Measurements from ENCODE around the gene SLCO4A1. TPM values are rescaled to one million over a fixed set of nuclear protein-coding genes. Genes with fewer than 3 reads are reported as not detected.

SLCO4A1 gene
- polyA plus RNA-seq, 4 donors, result 0.31 to 6.8 (median 3.5) TPM

GRCh38 chr20:62636446-62636845, 5.9 kb upstream of the SLCO4A1 start:
- DNase-seq (ENCODE audit: low read depth in 4 of 4, low spot score in 3 of 4), result no peak

- DNase-seq (ENCODE audit: low read depth in 4 of 4, low spot score in 3 of 4), result no peak
These were observed 5.2 kb upstream of the SLCO4A1 start for GRCh38 chr20:62637110-62637509.

DNA sequence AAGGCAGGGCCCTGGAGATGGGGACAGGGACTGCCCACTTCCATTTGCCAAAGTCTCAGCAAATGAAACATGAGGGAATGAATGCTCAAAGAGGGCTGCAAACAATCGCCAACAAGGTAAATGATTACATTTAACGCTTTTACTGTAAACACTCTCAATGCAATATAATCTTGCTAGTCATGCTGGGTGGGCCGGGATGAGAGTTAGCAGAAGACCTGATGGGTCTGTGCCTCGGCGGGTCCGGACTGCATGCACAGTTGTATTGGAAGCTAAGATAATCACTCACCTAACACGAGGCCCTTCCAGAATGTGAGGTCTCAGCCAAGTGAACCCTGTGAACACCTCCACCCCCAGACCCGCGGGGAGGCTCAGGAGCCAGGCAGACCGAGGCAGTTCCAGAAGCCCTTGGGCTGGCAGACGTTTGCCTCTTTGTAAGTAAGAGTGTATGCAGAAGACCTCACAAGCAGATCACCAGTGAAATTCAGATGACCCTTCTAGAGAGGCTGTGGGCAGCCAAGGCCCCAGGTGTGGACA, 4.7 kb upstream of the SLCO4A1 start:
- no peak for DNase-seq (ENCODE audit: low read depth in 4 of 4, low spot score in 3 of 4)

GRCh38 chr20:62638055-62638570, 4.2 kb upstream of the SLCO4A1 start:
- no peak for DNase-seq (ENCODE audit: low read depth in 4 of 4, low spot score in 3 of 4)

GRCh38 chr20:62638679-62639406, 3.5 kb upstream of the SLCO4A1 start:
- no peak for DNase-seq (ENCODE audit: low read depth in 4 of 4, low spot score in 3 of 4)

- DNase-seq (ENCODE audit: low read depth in 4 of 4, low spot score in 3 of 4), result no peak
These were observed 2.5 kb upstream of the SLCO4A1 start for GRCh38 chr20:62639765-62640164.

GRCh38 chr20:62640870-62641269, 1.4 kb upstream of the SLCO4A1 start:
- DNase-seq (ENCODE audit: low read depth in 4 of 4, low spot score in 3 of 4), result no peak

DNA sequence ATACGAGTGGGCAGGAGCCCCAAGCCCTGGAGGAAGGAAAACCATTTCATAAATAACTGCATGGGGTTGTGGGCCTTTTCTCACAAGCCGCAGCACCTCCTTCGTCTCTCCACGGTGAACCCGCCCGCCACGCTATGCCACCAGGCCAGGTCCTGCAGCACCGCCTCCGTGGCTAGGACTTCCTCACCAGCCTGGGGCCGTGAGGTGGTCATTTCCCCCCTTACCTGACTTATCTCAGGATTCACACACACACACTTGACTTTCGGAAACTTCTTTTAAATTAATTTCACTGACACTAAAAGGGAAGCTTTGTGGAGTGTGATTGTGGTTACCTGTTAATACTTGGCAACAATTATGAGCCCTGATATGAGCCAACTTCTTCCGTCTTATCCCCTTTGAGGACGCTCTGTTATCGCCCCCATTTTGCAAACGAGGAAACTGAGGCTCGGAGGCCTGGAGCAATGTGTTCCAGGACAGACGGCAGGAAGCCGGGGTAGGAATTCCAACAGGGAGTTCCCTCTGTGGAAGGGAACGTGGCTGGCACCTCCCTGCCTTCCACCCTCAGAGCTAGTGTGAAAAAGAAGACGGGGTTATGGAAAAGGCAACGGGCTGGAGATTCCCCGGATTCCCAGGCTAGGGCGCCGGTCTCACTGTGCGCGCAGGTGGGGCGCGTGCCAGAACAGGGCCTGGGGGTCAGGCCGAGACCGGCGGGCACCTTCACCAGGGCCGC, 817 bp upstream of the SLCO4A1 start:
- no peak for DNase-seq (ENCODE audit: low read depth in 4 of 4, low spot score in 3 of 4)

DNA sequence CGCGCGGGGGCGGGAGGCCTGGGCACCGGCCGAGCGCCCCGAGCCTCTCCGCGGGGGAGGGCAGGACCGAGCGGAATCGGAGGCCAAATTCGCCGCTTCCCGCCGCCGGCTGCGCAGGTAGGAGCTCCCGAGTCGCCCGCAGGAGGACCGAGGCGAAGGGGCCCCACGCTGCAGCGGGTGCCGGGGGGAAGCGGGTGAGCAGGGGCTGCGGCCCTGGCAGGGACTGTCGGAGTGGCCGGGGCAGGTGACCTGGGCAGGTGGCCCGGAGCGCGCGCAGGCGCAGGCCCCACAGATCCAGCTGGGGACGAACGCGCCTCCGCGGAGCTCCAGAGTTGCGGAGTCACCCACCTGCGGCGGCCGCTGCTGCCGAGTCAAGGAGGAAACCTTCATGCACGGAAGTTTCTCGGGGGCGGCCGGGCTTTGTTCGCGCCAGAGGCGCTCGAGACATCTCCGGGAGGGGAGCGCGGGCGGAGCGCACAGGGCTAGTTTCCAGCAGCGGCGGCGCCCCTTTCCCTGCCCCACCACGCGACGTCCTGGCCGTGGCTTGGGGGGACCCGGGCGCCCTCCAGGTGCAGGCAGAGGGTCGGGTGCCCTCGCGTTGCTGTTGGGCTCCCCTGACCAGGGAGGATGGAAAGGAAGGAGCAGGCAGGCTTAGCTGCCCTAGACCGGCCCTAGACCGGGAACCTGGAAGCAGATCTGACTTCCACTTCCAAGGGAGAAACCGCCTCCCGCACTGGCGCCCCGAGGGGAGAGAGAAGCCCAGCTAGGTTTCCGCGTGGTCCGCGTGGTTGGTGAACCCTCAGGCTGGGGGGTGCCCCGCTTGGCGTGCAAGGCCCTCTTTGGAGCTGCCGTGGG, 590 bp downstream of the SLCO4A1 start:
- no peak for DNase-seq (ENCODE audit: low read depth in 4 of 4, low spot score in 3 of 4)

DNA sequence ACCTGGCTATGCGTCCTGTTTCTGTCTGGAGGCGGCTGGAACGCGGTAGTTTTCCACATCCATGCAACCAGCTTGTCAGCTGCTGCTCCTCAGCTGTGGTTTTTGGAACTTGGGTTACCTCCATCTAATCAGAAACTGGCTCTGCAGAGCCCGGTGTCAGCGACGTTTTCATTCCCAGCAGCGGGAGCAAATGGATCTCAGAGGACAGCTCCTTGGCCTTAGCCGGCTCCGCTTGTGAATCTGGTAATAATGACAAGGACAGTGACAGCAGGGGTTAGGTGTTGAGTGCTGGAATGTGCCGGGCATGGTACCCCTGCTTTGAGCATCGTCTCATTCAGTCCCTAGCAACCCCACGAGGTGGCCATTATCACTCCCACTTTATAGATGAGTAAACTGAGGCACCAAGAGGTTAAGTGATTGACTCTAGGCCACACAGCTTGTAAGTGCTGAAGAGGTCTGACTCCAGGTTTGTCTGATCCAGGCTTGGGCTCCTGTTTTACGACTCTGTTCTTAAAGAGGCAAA, 1.3 kb downstream of the SLCO4A1 start:
- no peak for DNase-seq (ENCODE audit: low read depth in 4 of 4, low spot score in 3 of 4)

DNA sequence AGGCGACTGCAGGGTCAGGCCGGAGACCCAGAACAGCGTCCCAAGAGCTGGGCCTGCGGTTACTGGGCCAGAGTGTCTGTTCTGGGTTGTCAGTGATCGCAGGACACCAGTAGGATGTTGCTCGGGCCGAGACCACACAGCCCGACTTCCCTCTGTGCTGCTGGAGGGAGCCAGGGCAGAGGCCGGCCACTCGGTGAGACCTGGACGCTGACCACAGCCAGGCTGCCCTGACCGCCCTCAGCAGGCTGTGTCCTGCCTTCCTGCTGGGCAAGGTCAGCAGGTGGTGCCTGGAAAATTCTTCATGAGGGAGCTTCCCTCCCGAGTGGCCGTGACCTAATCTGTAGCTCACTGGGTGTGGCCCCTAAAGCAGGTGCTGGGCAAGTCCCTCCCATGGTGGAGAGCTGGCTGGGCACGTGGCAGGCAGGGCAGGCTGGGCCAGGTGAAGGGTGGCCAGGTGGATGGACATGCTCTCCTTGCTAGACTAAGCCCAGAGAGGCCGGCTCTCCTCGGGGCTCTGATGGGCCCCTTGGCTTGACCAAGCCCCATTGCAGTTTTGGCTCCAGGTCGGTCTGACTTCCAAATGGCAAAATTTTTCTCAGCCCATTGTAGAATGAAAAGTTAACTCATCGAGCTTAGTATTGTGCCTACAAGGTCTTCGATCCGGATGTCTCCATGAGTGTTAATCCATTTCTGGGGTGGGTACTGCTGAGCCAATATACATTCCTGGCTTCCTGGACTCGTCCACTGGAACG, 1.9 kb downstream of the SLCO4A1 start:
- DNase-seq (ENCODE audit: low read depth in 4 of 4, low spot score in 3 of 4), result no peak

- DNase-seq (ENCODE audit: low read depth in 4 of 4, low spot score in 3 of 4), result no peak
These were observed 2.6 kb downstream of the SLCO4A1 start for GRCh38 chr20:62644802-62645496.

- no peak for DNase-seq (ENCODE audit: low read depth in 4 of 4, low spot score in 3 of 4)
These were observed 3.3 kb downstream of the SLCO4A1 start for GRCh38 chr20:62645613-62646012.

GRCh38 chr20:62646851-62647520, 4.7 kb downstream of the SLCO4A1 start:
- no peak for DNase-seq (ENCODE audit: low read depth in 4 of 4, low spot score in 3 of 4)

DNA sequence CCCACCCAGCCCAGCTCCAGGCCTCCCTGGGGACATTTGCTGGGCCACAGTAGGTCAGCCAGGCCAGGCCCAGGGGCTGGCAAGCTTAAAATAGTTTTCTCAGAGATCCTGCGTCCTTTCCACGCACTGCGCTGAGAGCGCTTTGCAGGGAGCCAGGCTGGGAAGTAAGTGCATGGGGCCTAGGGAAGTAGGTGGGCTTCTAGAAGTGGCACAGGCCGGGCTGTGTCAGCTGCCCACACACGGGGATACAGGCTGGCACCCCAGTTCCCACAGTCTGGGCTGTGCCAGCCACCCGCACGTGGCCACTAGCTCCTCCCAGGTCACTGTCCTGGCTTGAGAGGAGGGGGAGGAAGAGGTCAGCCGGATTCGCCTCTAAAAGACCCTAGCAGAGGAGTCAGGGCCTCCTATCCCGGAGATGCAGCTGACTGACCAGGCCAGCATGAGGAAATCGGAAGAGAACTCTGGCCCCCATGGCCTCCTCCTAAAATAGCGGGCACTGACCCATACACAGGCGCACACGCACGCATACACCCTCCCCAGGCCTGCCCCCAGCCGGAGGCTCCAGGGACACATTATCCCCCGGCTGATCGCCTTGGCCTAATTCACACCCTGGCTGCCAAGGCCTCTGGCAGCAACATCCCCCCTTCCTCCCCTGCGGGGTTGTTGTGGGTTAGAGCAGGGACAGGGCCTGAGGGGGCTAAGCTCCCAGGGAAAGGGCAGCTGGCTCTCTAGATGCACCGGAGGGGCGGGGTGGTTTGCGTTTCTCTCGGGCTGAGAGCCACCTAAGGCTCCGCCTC, 5.4 kb downstream of the SLCO4A1 start:
- no peak for DNase-seq (ENCODE audit: low read depth in 4 of 4, low spot score in 3 of 4)

DNA sequence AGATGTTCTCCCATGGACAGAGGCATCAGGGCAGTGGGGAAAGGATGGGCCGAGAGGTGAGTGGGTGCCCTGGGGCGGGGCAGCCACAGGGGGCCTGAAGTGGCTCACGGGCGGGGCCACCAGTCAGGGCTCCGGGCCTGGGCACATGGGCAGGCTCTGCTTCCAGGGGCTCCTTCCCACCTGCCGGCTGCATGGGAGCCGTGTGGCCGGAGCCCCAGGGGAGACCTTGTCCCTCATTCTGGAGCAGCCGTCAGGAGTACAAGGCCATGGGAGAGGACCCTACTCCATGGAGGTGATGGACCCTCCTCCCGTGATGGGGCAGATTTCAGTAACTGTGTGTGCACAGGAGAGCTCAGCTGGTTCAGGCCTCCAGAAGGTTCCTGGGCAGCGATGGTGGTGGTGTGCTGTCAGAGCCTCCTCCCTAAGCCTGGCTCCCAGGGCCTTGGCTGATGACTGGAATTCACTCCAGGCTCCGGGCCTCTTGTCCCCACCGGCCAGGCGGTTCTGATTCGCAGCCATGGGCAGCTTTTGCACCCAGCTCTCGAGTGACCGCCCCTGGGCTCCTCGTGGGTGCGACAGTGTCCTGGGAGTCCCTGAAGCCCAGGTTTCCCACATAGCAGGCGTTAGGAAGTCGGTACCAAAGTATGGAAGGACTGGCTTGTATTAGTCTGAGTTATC, 6.2 kb downstream of the SLCO4A1 start:
- DNase-seq (ENCODE audit: low read depth in 4 of 4, low spot score in 3 of 4), result no peak

- no peak for DNase-seq (ENCODE audit: low read depth in 4 of 4, low spot score in 3 of 4)
These were observed 6.8 kb downstream of the SLCO4A1 start for GRCh38 chr20:62649140-62649539.

Data from left renal pelvis (tissue), 4 donors.